ENCODE measurements around the gene RFT1.
A peak's percentile ranks its signal among the peaks of the same experiment; 100 is the strongest.

The RFT1 gene

DNA sequence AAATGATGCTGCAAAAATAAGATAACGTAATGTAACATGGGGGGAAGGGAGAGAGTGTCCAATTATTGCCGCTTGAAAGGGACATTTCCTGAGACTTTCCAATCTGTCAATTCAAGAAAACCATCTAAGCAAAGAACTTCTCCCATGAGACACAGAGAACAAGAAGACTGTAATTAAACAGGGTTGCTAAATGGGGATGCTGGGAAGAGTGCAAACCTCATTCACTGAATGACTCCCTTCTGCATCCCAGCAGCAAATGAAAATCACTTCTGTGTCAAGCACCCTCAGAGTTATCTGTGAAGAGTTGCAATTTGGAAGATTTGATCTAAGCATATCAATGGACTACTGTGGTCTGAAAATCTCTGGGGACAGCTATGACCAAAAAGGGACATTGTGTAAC, 3.6 kb downstream of the RFT1 start:
- no peak for DNase-seq (ENCODE audit: low read depth in 2 of 2)

- DNase-seq (ENCODE audit: low read depth in 2 of 2), result no peak
Measured at GRCh38 chr3:53123953-53124352, 6.3 kb downstream of the RFT1 start.

GRCh38 chr3:53123510-53123909, 6.7 kb downstream of the RFT1 start:
- no peak for DNase-seq (ENCODE audit: low read depth in 2 of 2)

GRCh38 chr3:53122933-53123305, 7.3 kb downstream of the RFT1 start:
- DNase-seq (ENCODE audit: low read depth in 2 of 2), result no peak

GRCh38 chr3:53122255-53122932, 7.8 kb downstream of the RFT1 start:
- no peak for DNase-seq (ENCODE audit: low read depth in 2 of 2)

DNA sequence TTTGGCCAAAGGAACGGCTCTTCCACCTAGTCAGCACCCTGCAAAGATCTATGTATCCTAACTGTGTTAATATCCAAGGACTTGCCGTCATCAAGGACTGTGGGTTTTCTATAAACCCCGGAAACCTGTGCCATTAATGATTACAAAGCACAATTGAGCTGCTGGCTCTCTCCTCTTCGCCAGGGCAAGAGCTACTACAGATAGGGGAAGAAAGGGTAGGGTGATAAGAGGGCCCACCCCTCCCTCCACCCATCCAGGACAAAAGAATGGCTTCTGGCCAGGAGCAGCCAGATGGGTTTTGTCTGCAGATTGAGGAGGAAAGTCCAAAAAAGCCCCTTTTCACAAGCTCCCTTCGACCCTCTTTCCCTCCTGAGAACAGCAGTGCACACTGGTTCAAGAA, 9.9 kb downstream of the RFT1 start:
- DNase-seq (ENCODE audit: low read depth in 2 of 2), result no peak

DNA sequence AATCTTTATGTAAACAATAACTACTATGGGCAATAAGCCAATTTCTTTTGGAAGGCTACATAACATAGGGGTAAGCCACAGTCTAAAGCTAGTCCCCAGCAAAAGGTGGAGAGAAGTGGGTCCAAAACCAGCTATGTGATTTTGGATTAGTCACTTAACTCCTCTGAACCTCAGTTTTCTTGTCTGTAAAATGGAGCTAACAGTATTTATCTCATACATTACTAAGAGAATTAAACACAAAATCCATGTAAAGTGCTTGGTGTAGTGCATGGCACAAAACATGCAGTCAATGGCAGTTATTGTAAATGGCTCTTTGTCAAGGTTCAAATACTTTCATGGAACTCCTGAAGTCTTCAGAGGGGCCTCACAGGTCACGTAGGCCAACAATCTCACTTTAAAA, 13.3 kb downstream of the RFT1 start:
- no peak for DNase-seq (ENCODE audit: low read depth in 2 of 2)

GRCh38 chr3:53114412-53115074, 15.7 kb downstream of the RFT1 start:
- no peak for DNase-seq (ENCODE audit: low read depth in 2 of 2)

GRCh38 chr3:53114011-53114400, 16.2 kb downstream of the RFT1 start:
- DNase-seq (ENCODE audit: low read depth in 2 of 2), result peak; percentile 65 to 68

DNA sequence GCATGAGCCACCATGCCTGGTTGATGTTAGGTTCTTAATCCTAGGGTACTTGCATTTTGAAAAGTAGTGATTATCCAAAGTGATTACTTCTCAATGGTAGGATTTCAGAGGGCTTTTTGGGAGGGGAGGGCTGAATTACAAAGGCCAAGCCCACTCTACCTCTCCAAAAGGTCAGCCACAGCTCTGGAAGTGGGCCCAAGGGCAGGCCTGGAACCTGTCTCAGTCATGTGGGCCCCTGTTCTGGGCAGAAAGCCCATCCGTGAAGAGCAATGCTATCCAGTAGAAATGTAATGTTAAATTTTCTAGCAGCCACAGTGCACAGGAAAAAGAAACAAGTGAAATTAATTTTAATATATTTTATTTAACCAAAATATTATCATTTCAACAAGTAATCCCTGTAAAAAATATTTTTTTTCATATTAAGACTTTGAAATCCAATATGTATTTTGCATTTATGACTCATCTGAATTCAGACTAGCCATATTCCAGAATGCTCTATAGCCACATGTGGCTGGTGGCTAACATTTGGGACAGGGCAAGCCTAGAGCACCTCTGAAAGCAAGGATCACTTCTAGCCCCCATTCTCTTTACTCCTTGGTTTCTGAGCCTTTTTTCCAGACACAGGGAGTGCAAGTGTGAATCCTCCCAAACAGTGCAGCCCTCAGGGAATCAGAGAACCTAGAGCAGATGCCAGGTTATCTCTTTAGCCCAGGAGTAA, 16.8 kb downstream of the RFT1 start:
- DNase-seq (ENCODE audit: low read depth in 2 of 2), result no peak

GRCh38 chr3:53111822-53112221, 18.4 kb downstream of the RFT1 start:
- DNase-seq (ENCODE audit: low read depth in 2 of 2), result no peak

DNA sequence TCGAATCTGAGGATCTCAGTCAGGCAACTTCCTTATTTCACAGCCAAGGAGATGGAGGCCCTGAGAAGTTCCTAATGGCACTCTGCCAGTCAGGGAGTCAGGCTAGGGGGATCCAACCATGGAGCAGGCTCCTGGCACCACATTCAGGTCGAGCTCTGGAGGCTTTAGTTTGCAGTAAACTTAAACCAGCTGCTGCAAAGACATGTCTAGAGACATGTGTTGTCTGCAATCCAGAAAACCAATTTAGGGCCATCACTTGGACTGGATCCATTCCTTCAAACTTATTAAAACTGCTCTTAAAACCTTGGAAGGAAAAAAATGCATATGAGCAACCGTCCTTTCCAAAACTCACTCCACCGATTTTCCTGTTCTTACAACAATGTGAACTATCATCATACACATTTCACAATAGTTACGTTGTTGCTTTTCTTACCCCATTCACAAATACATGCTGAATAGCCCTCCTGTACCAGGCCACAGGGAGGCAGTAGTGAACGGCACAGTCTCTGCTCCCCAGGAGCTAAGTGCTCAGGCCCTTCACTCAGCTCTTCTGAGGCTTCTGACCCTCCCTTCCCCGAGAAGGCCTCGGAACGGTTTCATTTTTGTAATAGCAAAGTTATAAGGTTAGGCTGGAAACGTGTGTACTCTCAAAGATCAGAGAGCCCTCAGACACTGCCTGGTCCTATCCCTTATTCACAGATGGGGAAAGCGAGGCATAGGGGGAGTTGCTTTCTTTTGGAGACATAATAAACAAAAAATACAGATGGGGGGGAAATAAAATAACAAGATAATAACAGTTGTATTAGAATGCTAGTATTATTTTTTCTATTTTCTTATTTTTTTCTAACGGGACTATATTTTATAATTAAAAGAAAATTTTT, 20.1 kb downstream of the RFT1 start:
- DNase-seq (ENCODE audit: low read depth in 2 of 2), result no peak

DNA sequence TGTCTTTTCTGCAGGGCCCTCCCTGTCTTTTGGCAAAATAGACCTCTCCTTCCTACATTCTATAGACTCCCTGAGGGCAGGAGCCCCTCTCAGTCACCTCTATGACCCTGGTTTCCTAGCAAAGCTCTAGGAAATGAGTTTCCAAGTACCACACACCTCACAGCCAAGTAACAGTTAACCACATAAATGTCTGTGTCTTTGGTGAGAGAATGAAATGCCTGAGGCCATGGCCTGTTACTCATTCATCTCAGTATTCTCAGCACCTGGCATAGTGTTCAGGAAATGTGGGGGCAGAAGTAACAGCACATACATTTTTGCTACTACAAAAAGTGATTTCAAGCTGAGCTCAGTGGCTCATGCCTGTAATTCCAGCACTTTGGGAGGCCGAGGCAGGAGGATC, 21.0 kb downstream of the RFT1 start:
- DNase-seq (ENCODE audit: low read depth in 2 of 2), result no peak

DNA sequence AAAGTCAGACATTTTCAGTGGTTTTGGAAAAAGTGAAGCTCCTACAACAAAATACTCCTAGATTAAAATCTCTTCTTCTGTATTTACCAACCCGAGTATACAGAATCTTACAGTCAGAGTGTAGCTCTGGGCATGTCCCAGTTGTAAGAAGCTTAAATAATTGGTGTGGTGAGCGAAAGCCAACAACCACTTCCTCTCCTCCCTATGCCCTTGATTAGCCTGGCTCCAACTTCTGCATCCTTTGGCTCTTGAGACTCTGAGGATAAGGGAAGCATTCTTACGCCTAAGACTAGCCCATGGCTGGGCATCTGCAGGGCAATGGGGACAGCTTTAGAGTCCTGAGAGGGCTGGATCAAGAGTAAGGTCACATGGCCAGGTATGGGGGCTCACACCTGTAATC, 25.5 kb downstream of the RFT1 start:
- DNase-seq (ENCODE audit: low read depth in 2 of 2), result no peak

DNA sequence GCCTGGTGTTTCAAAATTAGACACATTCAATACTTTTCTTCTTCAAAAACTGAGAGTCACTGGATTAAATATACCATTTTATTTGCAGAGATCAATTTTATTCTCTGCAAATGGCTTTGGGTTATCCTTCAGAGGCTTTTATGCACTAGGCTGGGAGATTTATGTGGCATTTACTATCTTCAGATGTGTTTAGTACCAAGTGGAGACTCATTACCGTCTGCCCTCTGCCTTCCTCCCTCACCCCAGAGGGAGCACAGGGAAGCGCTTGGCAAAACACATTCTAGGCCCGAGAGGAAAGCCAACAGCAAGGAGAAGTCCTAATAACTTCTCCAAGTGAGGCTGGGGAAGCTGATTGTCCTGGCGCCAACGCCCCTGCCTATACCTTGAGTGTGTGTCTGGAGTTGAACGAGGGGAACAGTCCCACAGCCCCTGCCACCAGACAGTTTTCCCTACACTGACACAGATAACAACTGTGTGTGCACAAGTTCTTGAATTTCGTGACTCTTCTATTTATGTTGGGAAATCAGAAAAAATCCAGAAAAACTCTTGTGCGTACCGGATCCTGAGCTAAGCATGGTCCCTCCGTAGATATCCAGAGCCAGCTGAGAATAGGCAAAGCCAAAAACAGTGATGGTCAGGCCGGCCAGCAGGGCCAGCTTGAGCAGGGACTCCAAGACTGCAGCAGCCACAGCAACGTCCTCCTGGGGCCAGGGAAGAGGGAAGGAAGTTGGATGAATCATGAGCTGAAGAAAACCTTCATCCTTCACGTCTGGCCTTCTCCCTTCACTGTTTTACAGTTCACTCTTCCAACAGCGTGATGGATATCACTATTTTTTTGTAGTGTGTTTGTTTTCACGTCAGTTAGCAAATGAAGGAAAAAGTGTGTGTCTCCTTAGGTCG, 26.6 kb downstream of the RFT1 start:
- no peak for DNase-seq (ENCODE audit: low read depth in 2 of 2)

GRCh38 chr3:53102601-53103147, 27.6 kb downstream of the RFT1 start:
- no peak for DNase-seq (ENCODE audit: low read depth in 2 of 2)

- DNase-seq (ENCODE audit: low read depth in 2 of 2), result no peak
Measured at GRCh38 chr3:53101956-53102355, 28.3 kb downstream of the RFT1 start.

GRCh38 chr3:53100818-53101466, 29.3 kb downstream of the RFT1 start:
- no peak for DNase-seq (ENCODE audit: low read depth in 2 of 2)

GRCh38 chr3:53097887-53098286, 32.3 kb downstream of the RFT1 start:
- DNase-seq (ENCODE audit: low read depth in 2 of 2), result no peak

- DNase-seq (ENCODE audit: low read depth in 2 of 2), result no peak
Measured at GRCh38 chr3:53092942-53093341, 37.3 kb downstream of the RFT1 start.

Measured in stimulated activated CD8-positive, alpha-beta memory T cell treated with anti-CD3 and anti-CD28 coated beads, Interleukin-2, amount 100 ng/mL, for 1 hour (primary cell).